ENCODE data around the gene BPI. TPM values are rescaled to one million over a fixed set of nuclear protein-coding genes. Genes with fewer than 3 reads are reported as not detected.

BPI gene
- total and polyA plus RNA-seq, 8 donors, result 0.35 to 3.2 (median 0.79) TPM

- TF ChIP-seq CTCF (IDR thresholded peaks at IDR 0.05), result no peak
- Histone ChIP-seq H3K27me3 (peaks cover 0 to 39% of the 10 kb centered on the region in 2 donors), H3K27ac (peak overlapping the region in 1 of 2 donors; percentile 42), H3K36me3 (no peaks in the 10 kb centered on the region), H3K4me1 (peaks cover 0 to 58% of the 10 kb centered on the region in 2 donors), H3K4me3 (no peak overlapping the region), H3K9me3 (no peaks in the 10 kb centered on the region)
- ATAC-seq (no peak), DNase-seq (no peak)
- intact Hi-C loops (cut with DNase I), result no loop called here
Measured at GRCh38 chr20:38293491-38294065, 10.4 kb upstream of the BPI start.

- peak overlapping the region in 1 of 2 donors; percentile 42 for H3K27ac ChIP-seq
- no peaks in the 10 kb centered on the region for H3K9me3 ChIP-seq
- H3K36me3 ChIP-seq, result no peaks in the 10 kb centered on the region
- DNase-seq (no peak), ATAC-seq (no peak)
- H3K4me1 ChIP-seq, result peaks cover 0 to 64% of the 10 kb centered on the region in 2 donors
- intact Hi-C loops (cut with DNase I), result no loop called here
- no peak overlapping the region for H3K4me3 ChIP-seq
- H3K27me3 ChIP-seq, result peaks cover 0 to 35% of the 10 kb centered on the region in 2 donors
- TF ChIP-seq CTCF (IDR thresholded peaks at IDR 0.05), result no peak
Measured at GRCh38 chr20:38294076-38294591, 9.8 kb upstream of the BPI start.

GRCh38 chr20:38295811-38296210, 8.1 kb upstream of the BPI start:
- Histone ChIP-seq H3K27me3 (peaks cover 0 to 30% of the 10 kb centered on the region in 2 donors), H3K36me3 (no peaks in the 10 kb centered on the region), H3K27ac (peak overlapping the region in 1 of 2 donors; percentile 42), H3K4me3 (no peak overlapping the region), H3K4me1 (peaks cover 0 to 76% of the 10 kb centered on the region in 2 donors), H3K9me3 (no peaks in the 10 kb centered on the region)
- TF ChIP-seq CTCF (IDR thresholded peaks at IDR 0.05), result no peak
- intact Hi-C loops (cut with DNase I), result no loop called here
- no peak for ATAC-seq
- DNase-seq, result no peak

- intact Hi-C loops (cut with DNase I), result no loop called here
- no peak overlapping the region for H3K4me3 ChIP-seq
- peaks cover 0 to 70% of the 10 kb centered on the region in 2 donors for H3K4me1 ChIP-seq
- no peak for TF ChIP-seq CTCF (IDR thresholded peaks at IDR 0.05)
- ATAC-seq (no peak), DNase-seq (no peak)
- H3K9me3 ChIP-seq, result no peaks in the 10 kb centered on the region
- peaks cover 0 to 24% of the 10 kb centered on the region in 2 donors for H3K27me3 ChIP-seq
- H3K36me3 ChIP-seq, result no peaks in the 10 kb centered on the region
- peak overlapping the region in 1 of 2 donors; percentile 42 for H3K27ac ChIP-seq
Measured at GRCh38 chr20:38296433-38296832, 7.5 kb upstream of the BPI start.

GRCh38 chr20:38297916-38298674, 5.9 kb upstream of the BPI start:
- Histone ChIP-seq H3K9me3 (no peaks in the 10 kb centered on the region), H3K4me1 (peaks cover 0 to 60% of the 10 kb centered on the region in 2 donors), H3K27ac (peak overlapping the region in 1 of 2 donors; percentile 82), H3K4me3 (no peak overlapping the region), H3K36me3 (no peaks in the 10 kb centered on the region), H3K27me3 (peaks cover 0 to 19% of the 10 kb centered on the region in 2 donors)
- no peak for TF ChIP-seq CTCF (IDR thresholded peaks at IDR 0.05)
- no peak for ATAC-seq
- DNase-seq, result no peak
- intact Hi-C loops (cut with DNase I), result no loop called here

Data from left lung (tissue), 10 donors.